GM21423 (cell line): ENCODE results near the gene SPECC1.
"Not testable (repeated sequence)": the region's sequence is repeated elsewhere in the genome, so short reads cannot be mapped to it uniquely, and the experiment has no call there.

ENCODE experiments used
- ATAC-seq: cut with Tn5 transposase; IDR thresholded peaks from one replicate; pipeline ENCODE4 v1.9.1; 2021; ENCODE audit warnings: mild to moderate bottlenecking, moderate library complexity; ENCODE audit not compliant: unreplicated experiment

SPECC1 gene

GRCh38 chr17:20091174-20092029 is 82.2 kb downstream of the SPECC1 start:
- no peak for ATAC-seq

- no peak for ATAC-seq
Observed at GRCh38 chr17:20092261-20092867, 83.2 kb downstream of the SPECC1 start.

GRCh38 chr17:20092973-20093626 is 83.9 kb downstream of the SPECC1 start:
- ATAC-seq: no peak

- no peak for ATAC-seq
Observed at GRCh38 chr17:20094777-20095176, 85.6 kb downstream of the SPECC1 start.

GRCh38 chr17:20095336-20096080 is 86.3 kb downstream of the SPECC1 start:
- no peak for ATAC-seq

GRCh38 chr17:20096430-20096829 is 87.3 kb downstream of the SPECC1 start:
- ATAC-seq: no peak

GRCh38 chr17:20097330-20097729 is 88.2 kb downstream of the SPECC1 start:
- ATAC-seq: no peak

- ATAC-seq: no peak
Observed at GRCh38 chr17:20098314-20098713, 89.2 kb downstream of the SPECC1 start.

- not testable (repeated sequence) for ATAC-seq
Observed at GRCh38 chr17:20100806-20101205, 91.6 kb downstream of the SPECC1 start.

- ATAC-seq: no peak
Observed at GRCh38 chr17:20103454-20104446, 94.6 kb downstream of the SPECC1 start.

- no peak for ATAC-seq
Observed at GRCh38 chr17:20105539-20106280, 96.6 kb downstream of the SPECC1 start.

- not testable (repeated sequence) for ATAC-seq
Observed at GRCh38 chr17:20106446-20106845, 97.3 kb downstream of the SPECC1 start.

GRCh38 chr17:20109076-20109475 is 99.9 kb downstream of the SPECC1 start:
- no peak for ATAC-seq

GRCh38 chr17:20111538-20111937 is 102.4 kb downstream of the SPECC1 start:
- ATAC-seq: no peak

- no peak for ATAC-seq
Observed at GRCh38 chr17:20114466-20114865, 105.3 kb downstream of the SPECC1 start.

GRCh38 chr17:20116683-20117309 is 107.6 kb downstream of the SPECC1 start:
- no peak for ATAC-seq

GRCh38 chr17:20118280-20118679 is 109.1 kb downstream of the SPECC1 start:
- no peak for ATAC-seq

GRCh38 chr17:20120836-20121235 is 111.7 kb downstream of the SPECC1 start:
- ATAC-seq: no peak
